ENCODE measurements around the gene ABHD15. TPM values are rescaled to one million over a fixed set of nuclear protein-coding genes. Genes with fewer than 3 reads are reported as not detected.
A peak's percentile ranks its signal among the peaks of the same experiment; 100 is the strongest.

Gene ABHD15
- total and polyA plus RNA-seq, 9 of the 15 experiments (the other 6 are each of a cell fraction or from before 2014, with no cell fraction given), result 0.85 to 4.2 (median 2.1) TPM

GRCh38 chr17:29585080-29585751 lies 18.4 kb upstream of the ABHD15 start:
- DNase-seq (ENCODE audit: extremely low read depth in 1 of 4, low spot score in 3 of 4), result peak in 2 of 4 experiments; percentile 30 to 36
- intact Hi-C loops (cut with micrococcal nuclease) (no loop called here), in situ Hi-C loops (cut with MboI) (no loop called here)
- Histone ChIP-seq H2AFZ (ENCODE audit: low read depth, low read length) (no peak overlapping the region), H3K9ac (ENCODE audit: insufficient read depth in 1 of 2, low read depth in 2 of 2, low read length in 2 of 2) (peak overlapping the region in 1 of 2 experiments; percentile 75; a peak in 2 of 4 replicates), H3K4me2 (ENCODE audit: insufficient read depth, low read length) (no peak overlapping the region), H3K36me3 (ENCODE audit: control insufficient read depth, insufficient read depth, low read length) (peaks cover 18% of the 10 kb centered on the region; the same call in 1 of the 3 replicates), H3K9me3 (replicated peaks; ENCODE audit: control insufficient read depth, insufficient read depth, low read depth, low read length) (no peaks in the 10 kb centered on the region), H3K79me2 (ENCODE audit: control insufficient read depth, insufficient read depth, low read length) (peaks cover 24% of the 10 kb centered on the region), H3K9me1 (ENCODE audit: control insufficient read depth, insufficient read depth, low read length) (peaks cover 2% of the 10 kb centered on the region), H3K4me3 (no peak overlapping the region), H3K27me3 (ENCODE audit: control insufficient read depth in 2 of 2, insufficient read depth in 2 of 2, low read length in 2 of 2) (no peaks in the 10 kb centered on the region), H4K20me1 (replicated peaks; ENCODE audit: control insufficient read depth, insufficient read depth, low read length) (no peaks in the 10 kb centered on the region; the same call in 1 of the 2 replicates), H3K27ac (ENCODE audit: extremely low read depth, low read depth, low read length) (no peak overlapping the region), H3K4me1 (replicated peaks in 1 of 2; ENCODE audit: control insufficient read depth in 2 of 2, insufficient read depth in 2 of 2, low read length in 2 of 2) (peaks cover 15 to 59% of the 10 kb centered on the region in 2 experiments)
- 59% methylated on average over 8 of the region's 8 CpGs for WGBS (ENCODE audit: insufficient coverage, low coverage, missing lambda C conversion rate)
- no peak for FAIRE-seq
- ChIA-PET CTCF (ENCODE audit: low intra/inter-chr PET ratio) (interaction anchor here (0.6 to 0.8 kb wide), 2 partner anchors 32 to 348 kb away, joined by 3 read pairs; no protein-coding TSS in a partner anchor), POLR2A (interaction anchor here (0.6 to 3.8 kb wide), 3 partner anchors 8 to 199 kb away, joined by 3 to 25 read pairs (median 4); no protein-coding TSS in a partner anchor)
- ATAC-seq, result no peak
- BruUV-seq (replicated peaks), result no TSS peak
- TF ChIP-seq L3MBTL2 (IDR thresholded peaks at IDR 0.05) (no peak), CTCFL (IDR thresholded peaks at IDR 0.05; ENCODE audit: borderline replicate concordance, insufficient read depth, low read depth, low read length, poor library complexity, severe bottlenecking) (peak; percentile 60), PRDM10 (IDR thresholded peaks at IDR 0.05; ENCODE audit: partially characterized antibody) (peak; percentile 12), THRAP3 (IDR thresholded peaks at IDR 0.05; ENCODE audit: borderline replicate concordance) (no peak), CTCF (IDR thresholded peaks at IDR 0.05 in 2 of 3, conservative IDR thresholded peaks at IDR 0.05 in 1 of 3; ENCODE audit: insufficient read depth in 2 of 3, low read depth in 1 of 3, low read length in 3 of 3) (peak; percentile 35 to 63 (median 54); a peak in 5 of 6 replicates), SMAD1 (IDR thresholded peaks at IDR 0.05; ENCODE audit: low read depth, low read length, partially characterized antibody) (no peak)
